ENCODE data around the gene CAPZB. TPM values are rescaled to one million over a fixed set of nuclear protein-coding genes. Genes with fewer than 3 reads are reported as not detected.

The CAPZB gene
- total RNA-seq, 1 donor from 2014 or later, result 334 TPM

DNA sequence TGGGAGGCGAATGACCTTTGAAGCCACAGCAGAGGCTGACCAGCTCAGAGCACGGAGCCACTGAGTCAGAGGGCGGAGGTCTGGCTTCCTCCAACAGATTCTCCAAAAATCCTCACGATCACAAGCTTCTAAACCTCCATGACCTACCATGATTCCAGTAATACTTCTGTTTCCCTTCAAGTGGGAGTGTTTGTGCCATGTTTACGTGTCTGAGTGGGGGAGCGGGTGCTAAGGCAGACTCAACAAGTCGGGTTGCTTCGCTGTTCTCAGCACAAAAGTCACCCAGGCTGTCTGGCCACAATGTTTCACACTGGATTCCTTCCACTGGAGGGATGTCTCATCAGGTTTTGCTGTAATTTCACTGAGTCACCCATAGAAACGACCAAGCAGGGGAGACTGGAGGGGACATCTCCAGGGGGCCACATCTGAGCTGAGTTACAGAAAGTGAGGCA, 87.0 kb downstream of the CAPZB start:
- no peaks in the 10 kb centered on the region for H3K9me3 Mint-ChIP-seq
- POLR2A ChIA-PET, result no interaction called here
- H3K27me3 Mint-ChIP-seq, result no peaks in the 10 kb centered on the region
- H3K27ac Mint-ChIP-seq, result no peak overlapping the region
- peaks cover 61% of the 10 kb centered on the region for H3K36me3 Mint-ChIP-seq (ENCODE audit: low read depth)
- TF ChIP-seq, protein P1, sequence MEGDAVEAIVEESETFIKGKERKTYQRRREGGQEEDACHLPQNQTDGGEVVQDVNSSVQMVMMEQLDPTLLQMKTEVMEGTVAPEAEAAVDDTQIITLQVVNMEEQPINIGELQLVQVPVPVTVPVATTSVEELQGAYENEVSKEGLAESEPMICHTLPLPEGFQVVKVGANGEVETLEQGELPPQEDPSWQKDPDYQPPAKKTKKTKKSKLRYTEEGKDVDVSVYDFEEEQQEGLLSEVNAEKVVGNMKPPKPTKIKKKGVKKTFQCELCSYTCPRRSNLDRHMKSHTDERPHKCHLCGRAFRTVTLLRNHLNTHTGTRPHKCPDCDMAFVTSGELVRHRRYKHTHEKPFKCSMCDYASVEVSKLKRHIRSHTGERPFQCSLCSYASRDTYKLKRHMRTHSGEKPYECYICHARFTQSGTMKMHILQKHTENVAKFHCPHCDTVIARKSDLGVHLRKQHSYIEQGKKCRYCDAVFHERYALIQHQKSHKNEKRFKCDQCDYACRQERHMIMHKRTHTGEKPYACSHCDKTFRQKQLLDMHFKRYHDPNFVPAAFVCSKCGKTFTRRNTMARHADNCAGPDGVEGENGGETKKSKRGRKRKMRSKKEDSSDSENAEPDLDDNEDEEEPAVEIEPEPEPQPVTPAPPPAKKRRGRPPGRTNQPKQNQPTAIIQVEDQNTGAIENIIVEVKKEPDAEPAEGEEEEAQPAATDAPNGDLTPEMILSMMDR (IDR thresholded peaks at IDR 0.05), result no peak
- H3K4me3 Mint-ChIP-seq, result no peak overlapping the region
- H3K4me1 Mint-ChIP-seq, result peaks cover 48% of the 10 kb centered on the region
- intact Hi-C loops (cut with micrococcal nuclease), result loop anchor here (10.0 kb wide), 1 partner anchor 54 kb away; no protein-coding TSS in a partner anchor
- CTCF ChIA-PET, result no interaction called here
- ATAC-seq (ENCODE audit: low read depth), result no peak
- DNase-seq, result no peak

DNA sequence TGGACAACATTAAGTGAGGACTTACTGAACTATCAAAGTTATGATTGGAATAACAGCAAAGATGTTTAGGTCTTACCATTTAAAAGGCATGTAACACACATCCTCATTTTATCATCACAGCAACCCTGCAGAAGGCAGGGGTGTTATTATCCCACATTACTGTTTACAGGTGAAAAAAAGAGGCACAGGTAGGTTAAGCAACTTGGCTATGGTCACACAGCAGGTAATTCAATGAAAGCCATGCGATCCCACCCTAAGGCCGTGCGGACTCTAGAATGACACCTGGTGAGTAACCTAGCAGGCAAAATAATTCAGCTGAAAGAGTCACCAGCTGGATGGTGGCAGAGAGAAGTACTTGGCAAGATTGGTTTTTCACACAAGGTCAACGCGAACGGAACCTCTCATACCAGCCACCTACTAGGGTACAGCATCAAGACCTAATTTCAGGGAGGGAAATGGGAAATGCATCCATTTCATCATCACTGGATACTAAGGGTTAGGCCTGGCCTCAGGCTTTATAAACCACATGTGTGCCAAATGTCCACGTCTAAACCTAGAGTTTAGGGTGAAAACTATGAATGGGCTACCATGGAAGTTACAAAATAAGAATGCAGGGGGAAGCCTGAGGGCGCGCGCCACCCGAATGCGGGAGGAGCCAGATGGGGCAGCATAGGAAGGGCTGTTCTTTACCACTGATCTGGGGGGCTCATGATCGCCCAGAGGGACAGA, 88.0 kb downstream of the CAPZB start:
- Mint-ChIP-seq H3K4me1 (peaks cover 51% of the 10 kb centered on the region), H3K36me3 (ENCODE audit: low read depth) (peaks cover 54% of the 10 kb centered on the region), H3K9me3 (no peaks in the 10 kb centered on the region), H3K4me3 (no peak overlapping the region), H3K27me3 (no peaks in the 10 kb centered on the region), H3K27ac (no peak overlapping the region)
- intact Hi-C loops (cut with micrococcal nuclease), result loop anchor here (10.0 kb wide), 1 partner anchor 53 kb away; no protein-coding TSS in a partner anchor
- TF ChIP-seq, protein P1 (IDR thresholded peaks at IDR 0.05), result no peak
- ChIA-PET CTCF (no interaction called here), POLR2A (no interaction called here)
- DNase-seq (no peak), ATAC-seq (ENCODE audit: low read depth) (no peak)

DNA sequence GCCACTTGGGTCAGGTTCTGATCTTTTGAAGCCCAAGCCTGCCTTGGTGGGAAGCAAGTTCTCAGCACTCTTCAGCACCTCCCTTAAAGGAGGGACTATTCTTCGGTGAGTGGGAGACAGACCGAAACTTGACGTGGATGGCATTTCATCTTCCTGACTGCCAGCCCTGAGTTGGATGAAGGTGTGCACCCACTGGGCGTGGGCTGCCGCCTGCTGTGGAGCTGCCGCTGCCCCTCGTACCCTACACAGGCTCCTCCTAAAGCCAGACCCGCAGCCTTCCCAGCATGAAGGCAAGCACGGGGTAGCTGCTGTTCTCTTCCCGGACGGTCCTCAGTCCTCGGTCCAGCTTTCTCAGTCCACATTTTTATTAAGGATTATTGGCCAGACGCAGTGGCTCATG, 89.1 kb downstream of the CAPZB start:
- no peak for DNase-seq

DNA sequence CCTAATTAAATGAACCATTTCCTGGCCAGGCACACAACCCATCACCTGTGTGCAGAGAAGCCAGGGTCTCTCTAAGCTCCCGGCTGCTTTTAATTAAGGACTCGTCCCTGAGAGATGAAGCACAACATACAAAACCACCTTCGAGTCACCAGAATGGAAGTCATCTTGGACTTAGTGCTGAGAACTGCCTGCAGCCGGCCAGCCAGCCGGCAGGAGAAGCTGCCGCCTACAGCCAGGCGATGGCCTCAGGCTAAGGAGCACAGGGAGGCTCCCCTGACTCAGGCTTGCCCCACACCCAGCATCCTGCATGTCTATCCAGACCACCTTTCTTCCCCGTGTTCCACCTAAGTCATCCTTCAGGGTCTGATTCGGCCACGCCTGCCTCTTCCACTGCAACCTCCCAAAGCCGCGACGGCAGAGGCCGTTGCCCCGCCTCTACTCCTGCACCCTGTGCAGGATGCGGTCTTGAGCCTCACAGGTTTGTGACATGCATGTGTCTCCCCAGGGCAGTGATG, 89.6 kb downstream of the CAPZB start:
- Mint-ChIP-seq H3K27ac (no peak overlapping the region), H3K4me1 (peaks cover 58% of the 10 kb centered on the region), H3K27me3 (no peaks in the 10 kb centered on the region), H3K9me3 (no peaks in the 10 kb centered on the region), H3K36me3 (ENCODE audit: low read depth) (peaks cover 42% of the 10 kb centered on the region), H3K4me3 (no peak overlapping the region)
- ATAC-seq (ENCODE audit: low read depth) (no peak), DNase-seq (no peak)
- intact Hi-C loops (cut with micrococcal nuclease), result loop anchor here (10.0 kb wide), 1 partner anchor 51 kb away; no protein-coding TSS in a partner anchor
- TF ChIP-seq, protein P1 (IDR thresholded peaks at IDR 0.05), result no peak
- ChIA-PET CTCF (no interaction called here), POLR2A (no interaction called here)

More for the DNA sequence above, 89.1 kb downstream of the CAPZB start:
- Mint-ChIP-seq H3K4me1 (peaks cover 57% of the 10 kb centered on the region), H3K4me3 (no peak overlapping the region), H3K27me3 (no peaks in the 10 kb centered on the region), H3K27ac (no peak overlapping the region), H3K9me3 (no peaks in the 10 kb centered on the region), H3K36me3 (ENCODE audit: low read depth) (peaks cover 47% of the 10 kb centered on the region)
- intact Hi-C loops (cut with micrococcal nuclease), result loop anchor here (10.0 kb wide), 1 partner anchor 51 kb away; no protein-coding TSS in a partner anchor
- TF ChIP-seq, protein P1 (IDR thresholded peaks at IDR 0.05), result no peak
- ATAC-seq (ENCODE audit: low read depth), result no peak
- POLR2A ChIA-PET, result no interaction called here
- CTCF ChIA-PET, result no interaction called here

DNA sequence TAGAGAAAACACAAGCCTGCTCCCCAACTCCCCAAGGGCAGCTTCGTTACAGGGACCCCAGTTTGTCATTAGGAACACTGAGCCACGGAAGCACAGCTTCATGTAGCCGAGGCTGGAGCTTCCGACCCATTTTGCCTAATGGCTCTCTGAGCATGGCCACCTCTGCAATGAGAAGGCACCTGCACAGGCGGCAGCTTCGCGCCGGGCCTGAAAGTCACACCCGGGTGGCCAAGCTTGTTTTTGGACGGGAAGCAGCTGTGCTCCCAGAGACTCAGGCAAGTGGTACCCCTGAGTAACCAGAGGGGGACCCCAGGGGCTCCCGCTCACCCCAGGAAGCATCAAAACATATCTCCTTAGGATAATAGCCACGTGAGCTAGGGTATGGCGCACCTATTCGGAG, 92.3 kb downstream of the CAPZB start:
- Mint-ChIP-seq H3K4me1 (peaks cover 74% of the 10 kb centered on the region), H3K9me3 (no peaks in the 10 kb centered on the region), H3K27me3 (no peaks in the 10 kb centered on the region), H3K4me3 (peak overlapping the region; percentile 50), H3K27ac (peak overlapping the region; percentile 74), H3K36me3 (ENCODE audit: low read depth) (peaks cover 30% of the 10 kb centered on the region)
- TF ChIP-seq, protein P1 (IDR thresholded peaks at IDR 0.05), result no peak
- intact Hi-C loops (cut with micrococcal nuclease), result loop anchor here (10.0 kb wide), 1 partner anchor 48 kb away; no protein-coding TSS in a partner anchor
- DNase-seq, result no peak
- CTCF ChIA-PET, result interaction anchor here (0.9 to 3.7 kb wide), 6 partner anchors 13 to 261 kb away, joined by 3 to 49 read pairs (median 4); partner anchors contain the start of gene CAPZB
- ATAC-seq (ENCODE audit: low read depth), result peak; percentile 20
- POLR2A ChIA-PET, result interaction anchor here (0.6 to 1.9 kb wide), 5 partner anchors 76 to 204 kb away, joined by 3 to 11 read pairs (median 3); partner anchors contain the start of gene CAPZB
